ENCODE measurements around the gene SPSB4. TPM values are rescaled to one million over a fixed set of nuclear protein-coding genes. Genes with fewer than 3 reads are reported as not detected.

Gene SPSB4
- not detected in 2 replicates for total RNA-seq

GRCh38 chr3:141050576-141051442 is at the start of gene SPSB4:
Gene SPSB4 (plus strand): TSS chr3:141051347. CDS start chr3:141066105, 14,758 bp downstream.

Other genes starting within 250 kb of the SPSB4 start
- gene SLC25A36, start 109.5 kb upstream of the SPSB4 start, total RNA-seq, result 33.6 and 35.7 TPM in 2 replicates
- 6.5 and 7.2 TPM in 2 replicates for gene PXYLP1, start 180.5 kb downstream of the SPSB4 start, total RNA-seq